ENCODE measurements around the gene HSD11B2. TPM values are rescaled to one million over a fixed set of nuclear protein-coding genes. Genes with fewer than 3 reads are reported as not detected.
A peak's percentile ranks its signal among the peaks of the same experiment; 100 is the strongest.

HSD11B2 gene
- total RNA-seq, 4 donors from 2014 or later: 1.2 to 82.1 (median 9.7) TPM

DNA sequence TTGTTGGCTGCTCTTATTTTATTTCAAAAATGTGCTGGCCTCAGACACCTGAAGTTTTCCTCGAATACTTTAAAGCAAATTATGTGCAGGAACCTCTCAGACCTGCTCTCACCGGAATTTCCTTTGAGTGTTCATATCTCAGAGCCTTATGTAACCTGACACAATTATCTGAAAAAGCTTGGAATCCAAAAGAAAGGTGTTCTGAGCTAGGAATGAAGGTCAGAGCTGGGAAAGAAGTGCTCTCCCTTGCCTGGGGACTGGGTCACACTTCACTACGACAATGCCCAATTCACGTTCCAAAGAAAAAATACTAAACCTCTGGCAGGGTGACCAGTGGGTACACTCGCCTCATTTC lies 6.7 kb upstream of the HSD11B2 start:
- no peak for DNase-seq
- H3K27me3 ChIP-seq: no peaks in the 10 kb centered on the region
- H3K4me1 ChIP-seq: peaks cover 0 to 8% of the 10 kb centered on the region in 2 donors
- TF ChIP-seq, protein P1, sequence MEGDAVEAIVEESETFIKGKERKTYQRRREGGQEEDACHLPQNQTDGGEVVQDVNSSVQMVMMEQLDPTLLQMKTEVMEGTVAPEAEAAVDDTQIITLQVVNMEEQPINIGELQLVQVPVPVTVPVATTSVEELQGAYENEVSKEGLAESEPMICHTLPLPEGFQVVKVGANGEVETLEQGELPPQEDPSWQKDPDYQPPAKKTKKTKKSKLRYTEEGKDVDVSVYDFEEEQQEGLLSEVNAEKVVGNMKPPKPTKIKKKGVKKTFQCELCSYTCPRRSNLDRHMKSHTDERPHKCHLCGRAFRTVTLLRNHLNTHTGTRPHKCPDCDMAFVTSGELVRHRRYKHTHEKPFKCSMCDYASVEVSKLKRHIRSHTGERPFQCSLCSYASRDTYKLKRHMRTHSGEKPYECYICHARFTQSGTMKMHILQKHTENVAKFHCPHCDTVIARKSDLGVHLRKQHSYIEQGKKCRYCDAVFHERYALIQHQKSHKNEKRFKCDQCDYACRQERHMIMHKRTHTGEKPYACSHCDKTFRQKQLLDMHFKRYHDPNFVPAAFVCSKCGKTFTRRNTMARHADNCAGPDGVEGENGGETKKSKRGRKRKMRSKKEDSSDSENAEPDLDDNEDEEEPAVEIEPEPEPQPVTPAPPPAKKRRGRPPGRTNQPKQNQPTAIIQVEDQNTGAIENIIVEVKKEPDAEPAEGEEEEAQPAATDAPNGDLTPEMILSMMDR (IDR thresholded peaks at IDR 0.05): no peak
- no peak for TF ChIP-seq POLR2A (IDR thresholded peaks at IDR 0.05)
- H3K9me3 ChIP-seq: no peaks in the 10 kb centered on the region
- H3K27ac ChIP-seq: no peak overlapping the region
- intact Hi-C loops (cut with DNase I; ENCODE audit: low total_unique reads): no loop called here
- H3K4me3 ChIP-seq: no peak overlapping the region
- H3K36me3 ChIP-seq: no peaks in the 10 kb centered on the region

DNA sequence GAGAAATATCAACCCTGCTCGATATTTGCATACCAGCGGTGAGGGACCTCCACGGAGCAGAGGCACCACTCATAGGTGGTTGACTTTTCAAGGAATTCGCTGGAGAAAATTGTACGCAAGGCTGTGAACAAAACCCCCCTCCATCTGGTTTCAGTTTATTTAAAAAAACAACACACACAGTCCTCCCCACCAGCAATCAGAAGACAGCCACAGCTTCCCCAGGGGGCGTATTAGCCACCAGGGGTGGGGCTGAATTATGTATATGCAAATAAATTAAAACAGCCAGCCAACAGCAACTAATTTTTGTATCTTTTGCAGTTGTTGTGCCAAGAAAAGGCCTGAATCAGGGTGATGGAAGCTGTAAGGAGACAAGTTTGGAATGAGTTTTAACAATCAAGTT lies 5.9 kb upstream of the HSD11B2 start:
- Histone ChIP-seq H3K27ac (no peak overlapping the region), H3K36me3 (no peaks in the 10 kb centered on the region), H3K4me3 (no peak overlapping the region), H3K27me3 (no peaks in the 10 kb centered on the region), H3K9me3 (no peaks in the 10 kb centered on the region), H3K4me1 (peaks cover 0 to 9% of the 10 kb centered on the region in 2 donors)
- intact Hi-C loops (cut with DNase I; ENCODE audit: low total_unique reads): loop anchor here (5.0 kb wide), 1 partner anchor 37 kb away; no protein-coding TSS in a partner anchor
- TF ChIP-seq POLR2A (IDR thresholded peaks at IDR 0.05): no peak
- TF ChIP-seq, protein P1 (IDR thresholded peaks at IDR 0.05): no peak
- DNase-seq: no peak

DNA sequence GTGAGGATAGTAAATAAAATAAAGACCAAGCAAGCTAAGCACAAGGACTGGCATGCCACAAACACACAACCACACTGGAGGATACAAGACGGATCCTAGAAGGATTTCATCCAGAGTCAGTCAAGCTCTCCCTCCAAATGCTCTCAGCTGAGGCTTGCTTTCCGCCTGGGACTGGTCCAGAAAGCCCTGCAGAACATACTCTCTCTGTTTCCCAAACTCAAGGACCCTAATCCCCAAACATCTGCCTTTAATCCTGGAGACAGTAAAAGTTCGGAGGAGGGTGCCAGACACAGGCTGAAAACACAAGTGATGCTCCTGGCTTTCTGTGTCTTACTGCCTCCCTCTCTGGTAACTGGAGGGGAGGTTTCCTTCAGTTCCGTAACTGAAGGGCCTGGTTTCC lies 5.3 kb upstream of the HSD11B2 start:
- Histone ChIP-seq H3K9me3 (no peaks in the 10 kb centered on the region), H3K36me3 (no peaks in the 10 kb centered on the region), H3K27ac (peak overlapping the region in 1 of 2 donors; percentile 29), H3K4me3 (no peak overlapping the region), H3K4me1 (peaks cover 0 to 13% of the 10 kb centered on the region in 2 donors), H3K27me3 (no peaks in the 10 kb centered on the region)
- intact Hi-C loops (cut with DNase I; ENCODE audit: low total_unique reads): loop anchor here (5.0 kb wide), 1 partner anchor 37 kb away; no protein-coding TSS in a partner anchor
- TF ChIP-seq POLR2A (IDR thresholded peaks at IDR 0.05): no peak
- TF ChIP-seq, protein P1 (IDR thresholded peaks at IDR 0.05): no peak
- DNase-seq: no peak

DNA sequence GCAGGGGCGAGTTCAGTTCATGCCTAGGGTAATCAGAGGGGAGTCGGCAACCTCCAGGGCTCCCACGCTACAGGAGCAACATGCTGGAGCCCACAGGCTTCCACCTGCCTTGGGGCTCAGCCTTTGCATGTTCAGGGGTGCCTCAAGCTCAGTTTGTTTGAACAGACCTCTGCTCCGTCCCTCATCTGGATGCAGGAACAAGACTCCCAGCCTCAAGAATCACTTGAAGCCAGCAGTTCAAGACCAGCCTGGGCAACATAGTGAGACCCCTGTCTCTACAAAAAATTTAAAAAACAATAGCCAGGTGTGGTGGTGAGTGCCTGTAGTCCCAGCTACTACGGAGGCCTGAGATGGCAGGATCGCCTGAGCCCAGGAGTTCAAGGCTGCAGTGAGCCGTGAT lies 4.9 kb upstream of the HSD11B2 start:
- H3K4me3 ChIP-seq: no peak overlapping the region
- peak overlapping the region in 1 of 2 donors; percentile 29 for H3K27ac ChIP-seq
- TF ChIP-seq POLR2A (IDR thresholded peaks at IDR 0.05): no peak
- TF ChIP-seq, protein P1 (IDR thresholded peaks at IDR 0.05): no peak
- H3K27me3 ChIP-seq: no peaks in the 10 kb centered on the region
- DNase-seq: no peak
- H3K4me1 ChIP-seq: peaks cover 0 to 13% of the 10 kb centered on the region in 2 donors
- H3K36me3 ChIP-seq: no peaks in the 10 kb centered on the region
- no peaks in the 10 kb centered on the region for H3K9me3 ChIP-seq
- intact Hi-C loops (cut with DNase I; ENCODE audit: low total_unique reads): loop anchor here (5.0 kb wide), 1 partner anchor 36 kb away; no protein-coding TSS in a partner anchor

DNA sequence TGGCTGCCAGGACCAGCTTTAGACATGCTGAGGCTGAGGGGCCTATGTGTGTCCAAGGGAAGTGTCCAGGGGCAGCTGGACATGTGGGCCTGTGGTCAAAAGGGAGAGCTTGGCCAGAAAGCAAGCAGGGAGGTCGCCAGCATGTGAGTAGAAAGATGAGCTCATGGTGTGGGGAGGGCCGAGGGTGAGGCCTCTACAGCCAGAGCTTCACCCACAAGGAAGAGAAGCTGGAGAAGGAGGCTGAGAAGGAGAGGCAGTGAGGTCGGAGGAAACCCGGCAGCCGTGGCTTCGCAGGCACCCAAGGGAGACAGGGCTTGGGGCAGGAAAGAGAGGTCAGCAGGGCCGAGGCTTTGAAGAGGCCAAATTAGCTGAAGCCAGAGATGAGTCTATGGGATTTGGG lies 4.0 kb upstream of the HSD11B2 start:
- H3K27me3 ChIP-seq: no peaks in the 10 kb centered on the region
- no peaks in the 10 kb centered on the region for H3K9me3 ChIP-seq
- DNase-seq: peak in 1 of 2 donors; percentile 48
- H3K27ac ChIP-seq: peak overlapping the region in 1 of 2 donors; percentile 48
- H3K4me1 ChIP-seq: peaks cover 0 to 15% of the 10 kb centered on the region in 2 donors
- no peaks in the 10 kb centered on the region for H3K36me3 ChIP-seq
- intact Hi-C loops (cut with DNase I; ENCODE audit: low total_unique reads): loop anchor here (5.0 kb wide), 1 partner anchor 35 kb away; no protein-coding TSS in a partner anchor
- no peak overlapping the region for H3K4me3 ChIP-seq
- TF ChIP-seq, protein P1 (IDR thresholded peaks at IDR 0.05): no peak
- no peak for TF ChIP-seq POLR2A (IDR thresholded peaks at IDR 0.05)
